ENCODE data around the gene STAG2. TPM values are rescaled to one million over a fixed set of nuclear protein-coding genes. Genes with fewer than 3 reads are reported as not detected.

Gene STAG2
- polyA plus RNA-seq, 1 donor (not counting 4 experiments of a cell fraction or from before 2014, with no cell fraction given) = 42.9 TPM

GRCh38 chrX:124035657-124036056 is 74.2 kb downstream of the STAG2 start:
- Histone ChIP-seq H3K4me1 (ENCODE audit: control insufficient read depth, extremely low read depth, insufficient read depth, low read length) (peaks cover 3% of the 10 kb centered on the region), H3K9me1 (ENCODE audit: control insufficient read depth, extremely low read depth, insufficient read depth, low read length) (no peaks in the 10 kb centered on the region), H2AFZ (ENCODE audit: control insufficient read depth, low read length) (no peak overlapping the region), H3K4me3 (ENCODE audit: control insufficient read depth in 2 of 3, extremely low read depth in 1 of 3, insufficient read depth in 2 of 3, low read depth in 1 of 3, low read length in 3 of 3) (no peak overlapping the region), H3K79me2 (ENCODE audit: control insufficient read depth, insufficient read depth, low read length) (no peaks in the 10 kb centered on the region), H3K9me3 (ENCODE audit: control insufficient read depth, low read depth, low read length) (no peaks in the 10 kb centered on the region), H4K20me1 (ENCODE audit: control insufficient read depth, extremely low read depth, insufficient read depth, low read length) (no peaks in the 10 kb centered on the region), H3K4me2 (ENCODE audit: control insufficient read depth, extremely low read depth, insufficient read depth, low read depth, low read length) (no peak overlapping the region), H3K27ac (ENCODE audit: control insufficient read depth, insufficient read depth, low read length) (no peak overlapping the region), H3K27me3 (ENCODE audit: control insufficient read depth, extremely low read depth, insufficient read depth, low read length) (no peaks in the 10 kb centered on the region), H3K36me3 (ENCODE audit: control insufficient read depth in 2 of 2, extremely low read depth in 1 of 2, insufficient read depth in 2 of 2, low read length in 2 of 2) (no peaks in the 10 kb centered on the region), H3K9ac (ENCODE audit: control insufficient read depth, extremely low read depth, insufficient read depth, low read length) (no peak overlapping the region)
- no peak for DNase-seq (ENCODE audit: low read depth, low spot score)
- no peak for TF ChIP-seq EZH2 (IDR thresholded peaks at IDR 0.05; ENCODE audit: low read length)
- TF ChIP-seq CTCF (optimal IDR thresholded peaks at IDR 0.05 in 1 of 3, IDR thresholded peaks at IDR 0.05 in 1 of 3, conservative IDR thresholded peaks at IDR 0.05 in 1 of 3; ENCODE audit: extremely low read depth in 1 of 3, insufficient read depth in 2 of 3, low read length in 3 of 3) = no peak
- dilution Hi-C loops (cut with MboI; ENCODE audit: extremely low pct_ligation_motif_present, low sequenced_read_pairs) = no loop called here
- no peak for FAIRE-seq

GRCh38 chrX:124042042-124042441 is 80.5 kb downstream of the STAG2 start:
- H3K79me2 ChIP-seq (ENCODE audit: control insufficient read depth, insufficient read depth, low read length) = no peaks in the 10 kb centered on the region
- no peak overlapping the region for H3K4me3 ChIP-seq (ENCODE audit: control insufficient read depth in 2 of 3, extremely low read depth in 1 of 3, insufficient read depth in 2 of 3, low read depth in 1 of 3, low read length in 3 of 3)
- TF ChIP-seq EZH2 (IDR thresholded peaks at IDR 0.05; ENCODE audit: low read length) (no peak), CTCF (optimal IDR thresholded peaks at IDR 0.05 in 1 of 3, IDR thresholded peaks at IDR 0.05 in 1 of 3, conservative IDR thresholded peaks at IDR 0.05 in 1 of 3; ENCODE audit: extremely low read depth in 1 of 3, insufficient read depth in 2 of 3, low read length in 3 of 3) (no peak)
- FAIRE-seq (no peak), DNase-seq (ENCODE audit: low read depth, low spot score) (no peak)
- no peaks in the 10 kb centered on the region for H3K36me3 ChIP-seq (ENCODE audit: control insufficient read depth in 2 of 2, extremely low read depth in 1 of 2, insufficient read depth in 2 of 2, low read length in 2 of 2)
- H3K9me3 ChIP-seq (ENCODE audit: control insufficient read depth, low read depth, low read length) = no peaks in the 10 kb centered on the region
- H3K9me1 ChIP-seq (ENCODE audit: control insufficient read depth, extremely low read depth, insufficient read depth, low read length) = no peaks in the 10 kb centered on the region
- no peak overlapping the region for H3K27ac ChIP-seq (ENCODE audit: control insufficient read depth, insufficient read depth, low read length)
- no peaks in the 10 kb centered on the region for H3K4me1 ChIP-seq (ENCODE audit: control insufficient read depth, extremely low read depth, insufficient read depth, low read length)
- H4K20me1 ChIP-seq (ENCODE audit: control insufficient read depth, extremely low read depth, insufficient read depth, low read length) = no peaks in the 10 kb centered on the region
- no peak overlapping the region for H2AFZ ChIP-seq (ENCODE audit: control insufficient read depth, low read length)
- H3K27me3 ChIP-seq (ENCODE audit: control insufficient read depth, extremely low read depth, insufficient read depth, low read length) = no peaks in the 10 kb centered on the region
- no peak overlapping the region for H3K9ac ChIP-seq (ENCODE audit: control insufficient read depth, extremely low read depth, insufficient read depth, low read length)
- dilution Hi-C loops (cut with MboI; ENCODE audit: extremely low pct_ligation_motif_present, low sequenced_read_pairs) = no loop called here
- H3K4me2 ChIP-seq (ENCODE audit: control insufficient read depth, extremely low read depth, insufficient read depth, low read depth, low read length) = no peak overlapping the region

All from keratinocyte (primary cell).